ENCODE data around the gene CASQ2.

The CASQ2 gene

DNA sequence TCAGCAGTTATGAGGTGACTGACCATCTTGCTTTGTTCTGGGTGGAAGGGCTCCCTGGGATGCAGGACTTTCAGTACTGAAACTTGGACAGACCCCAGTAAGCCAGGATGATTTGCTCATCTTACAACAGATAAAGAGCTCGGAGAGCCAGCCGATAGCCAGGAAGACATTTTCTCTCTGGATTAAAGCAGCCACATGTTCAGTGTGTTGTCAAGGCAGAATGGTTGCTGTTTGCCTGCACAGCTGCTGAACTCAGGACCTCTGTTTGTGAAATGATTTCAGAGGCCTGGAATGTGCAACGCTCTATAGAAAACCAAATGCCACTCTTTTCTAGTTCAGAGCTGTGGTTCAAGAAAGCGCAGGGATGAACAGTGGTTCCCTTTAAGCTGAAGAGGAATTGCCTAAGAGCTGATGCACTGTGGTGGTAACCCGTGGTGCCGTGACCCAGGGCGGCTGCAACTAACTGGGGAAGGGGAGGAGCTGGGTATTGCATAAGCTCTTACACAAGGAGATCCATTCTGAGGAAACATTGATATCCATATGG is 40.7 kb downstream of the CASQ2 start:
- peak overlapping the region; percentile 5 for H3K27ac ChIP-seq (replicated peaks; ENCODE audit: low read length)
- H2AK5ac ChIP-seq (ENCODE audit: low read depth, low read length): no peak overlapping the region
- H3K4me3 ChIP-seq (ENCODE audit: low read length in 2 of 2): no peak overlapping the region

DNA sequence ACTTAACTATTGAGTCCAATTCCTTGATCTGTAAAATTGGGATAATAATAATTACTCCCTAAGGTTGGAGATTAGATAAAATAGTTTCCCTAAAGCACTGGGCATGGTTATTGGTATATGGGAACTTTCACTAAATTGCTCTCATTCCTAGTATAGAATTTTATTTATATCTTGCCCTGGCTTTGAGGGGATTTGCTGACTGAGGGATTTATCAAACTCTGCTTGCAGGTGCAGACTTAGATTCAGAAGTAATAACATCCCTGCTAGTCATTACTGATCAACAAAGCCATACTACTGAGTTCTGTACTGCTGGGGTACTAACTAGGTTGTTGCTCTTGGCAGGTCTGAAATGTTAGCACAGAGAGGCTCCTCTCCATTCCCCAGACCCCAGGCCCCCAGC is 41.9 kb downstream of the CASQ2 start:
- Histone ChIP-seq H2AK5ac (ENCODE audit: low read depth, low read length) (no peak overlapping the region), H3K36me3 (replicated peaks in 1 of 2; ENCODE audit: control insufficient read depth in 2 of 2, insufficient read depth in 2 of 2, low read length in 2 of 2) (no peaks in the 10 kb centered on the region), H2BK12ac (ENCODE audit: low read length) (no peak overlapping the region), H4K91ac (ENCODE audit: low read depth, low read length, poor library complexity) (no peak overlapping the region), H3K4ac (ENCODE audit: low read length) (no peak overlapping the region), H3K4me1 (ENCODE audit: control insufficient read depth in 2 of 2, insufficient read depth in 1 of 2, low read depth in 1 of 2, low read length in 2 of 2) (peaks cover 7 to 11% of the 10 kb centered on the region in 2 donors), H3K9ac (ENCODE audit: low read depth, low read length, poor library complexity) (no peak overlapping the region), H3K9me3 (replicated peaks in 1 of 2; ENCODE audit: control insufficient read depth in 2 of 2, insufficient read depth in 1 of 2, low read depth in 1 of 2, low read length in 2 of 2) (no peaks in the 10 kb centered on the region), H3K4me2 (ENCODE audit: insufficient read depth, low read length, poor library complexity, severe bottlenecking) (no peak overlapping the region), H3K79me1 (ENCODE audit: low read depth, low read length) (no peaks in the 10 kb centered on the region), H2BK5ac (ENCODE audit: low read length) (no peak overlapping the region), H2BK15ac (ENCODE audit: low read length) (no peak overlapping the region), H3K4me3 (ENCODE audit: low read length in 2 of 2) (no peak overlapping the region), H3K14ac (ENCODE audit: low read length) (no peak overlapping the region), H3K23ac (ENCODE audit: low read depth, low read length, poor library complexity) (no peak overlapping the region), H3K18ac (ENCODE audit: low read length) (no peak overlapping the region), H2BK120ac (ENCODE audit: low read depth, low read length) (no peak overlapping the region), H3K27ac (replicated peaks; ENCODE audit: low read length) (no peak overlapping the region), H3K27me3 (ENCODE audit: control insufficient read depth in 3 of 3, insufficient read depth in 3 of 3, low read depth in 1 of 3, low read length in 3 of 3) (no peaks in the 10 kb centered on the region), H4K8ac (ENCODE audit: low read depth, low read length) (no peak overlapping the region), H2AFZ (ENCODE audit: low read length) (no peak overlapping the region)
- DNase-seq (ENCODE audit: low spot score): no peak

More for the DNA sequence above, 40.7 kb downstream of the CASQ2 start:
- no peak overlapping the region for H3K4me2 ChIP-seq (ENCODE audit: insufficient read depth, low read length, poor library complexity, severe bottlenecking)
- H3K79me1 ChIP-seq (ENCODE audit: low read depth, low read length): no peaks in the 10 kb centered on the region
- no peaks in the 10 kb centered on the region for H3K27me3 ChIP-seq (ENCODE audit: control insufficient read depth in 3 of 3, insufficient read depth in 3 of 3, low read depth in 1 of 3, low read length in 3 of 3)
- H2BK15ac ChIP-seq (ENCODE audit: low read length): no peak overlapping the region
- no peak overlapping the region for H4K8ac ChIP-seq (ENCODE audit: low read depth, low read length)
- H4K91ac ChIP-seq (ENCODE audit: low read depth, low read length, poor library complexity): no peak overlapping the region
- H3K9ac ChIP-seq (ENCODE audit: low read depth, low read length, poor library complexity): no peak overlapping the region
- H3K4me1 ChIP-seq (ENCODE audit: control insufficient read depth in 2 of 2, insufficient read depth in 1 of 2, low read depth in 1 of 2, low read length in 2 of 2): peaks cover 7 to 11% of the 10 kb centered on the region in 2 donors
- no peak overlapping the region for H3K14ac ChIP-seq (ENCODE audit: low read length)
- no peak overlapping the region for H3K18ac ChIP-seq (ENCODE audit: low read length)
- DNase-seq (ENCODE audit: low spot score): no peak
- H3K9me3 ChIP-seq (replicated peaks in 1 of 2; ENCODE audit: control insufficient read depth in 2 of 2, insufficient read depth in 1 of 2, low read depth in 1 of 2, low read length in 2 of 2): no peaks in the 10 kb centered on the region
- H2BK120ac ChIP-seq (ENCODE audit: low read depth, low read length): no peak overlapping the region
- H3K4ac ChIP-seq (ENCODE audit: low read length): no peak overlapping the region
- H2AFZ ChIP-seq (ENCODE audit: low read length): peak overlapping the region; percentile 59
- H3K23ac ChIP-seq (ENCODE audit: low read depth, low read length, poor library complexity): no peak overlapping the region
- no peaks in the 10 kb centered on the region for H3K36me3 ChIP-seq (replicated peaks in 1 of 2; ENCODE audit: control insufficient read depth in 2 of 2, insufficient read depth in 2 of 2, low read length in 2 of 2)
- no CpG with 5 or more reads among the region's 7 CpGs for WGBS, 2 donors (ENCODE audit: extremely low coverage in 2 of 2, insufficient read length in 2 of 2, insufficient replicate concordance in 1 of 2)
- no peak overlapping the region for H2BK12ac ChIP-seq (ENCODE audit: low read length)
- no peak overlapping the region for H2BK5ac ChIP-seq (ENCODE audit: low read length)

DNA sequence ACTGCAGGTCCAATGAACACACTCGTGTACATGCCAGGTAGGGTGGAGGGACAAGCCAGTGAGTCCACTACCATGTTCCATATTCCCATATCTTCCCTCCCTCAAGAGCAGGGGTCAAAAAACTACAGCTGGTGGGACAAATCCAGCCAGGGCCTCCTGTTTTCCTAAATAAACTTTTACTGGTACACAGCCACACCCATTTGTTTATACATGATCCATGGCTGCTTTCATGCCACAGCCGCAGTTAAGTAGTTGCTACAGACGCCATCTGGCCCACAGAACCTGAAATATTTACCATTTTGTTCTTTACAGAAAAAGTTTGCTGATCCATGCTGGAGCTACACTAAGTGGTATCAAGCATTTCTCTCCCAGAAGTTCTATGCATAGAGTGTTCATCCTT is 42.4 kb downstream of the CASQ2 start:
- Histone ChIP-seq H3K27ac (replicated peaks; ENCODE audit: low read length) (no peak overlapping the region), H3K9ac (ENCODE audit: low read depth, low read length, poor library complexity) (no peak overlapping the region), H2BK12ac (ENCODE audit: low read length) (no peak overlapping the region)

DNA sequence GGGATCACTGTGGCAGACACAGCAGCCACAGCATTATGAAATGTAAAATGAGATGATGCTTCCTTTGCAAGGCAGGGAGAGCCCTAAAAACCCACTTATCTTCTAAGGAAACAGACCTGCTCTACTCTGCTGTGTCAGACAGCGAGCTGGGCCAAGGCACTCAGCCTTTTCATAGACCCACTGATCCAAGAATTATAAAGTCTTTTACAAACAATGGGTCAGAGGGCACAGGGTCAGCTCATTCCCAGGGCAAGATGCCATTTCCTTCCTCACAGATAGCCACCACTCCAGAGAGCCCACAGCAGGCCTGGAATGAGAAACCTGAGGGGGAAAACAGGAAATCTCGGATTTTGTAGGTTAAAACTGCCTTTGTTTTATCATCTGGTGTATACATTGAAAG is 42.9 kb downstream of the CASQ2 start:
- H3K4me2 ChIP-seq (ENCODE audit: insufficient read depth, low read length, poor library complexity, severe bottlenecking): no peak overlapping the region
- no peak overlapping the region for H3K23ac ChIP-seq (ENCODE audit: low read depth, low read length, poor library complexity)
- no peak overlapping the region for H3K27ac ChIP-seq (replicated peaks; ENCODE audit: low read length)
- no peak overlapping the region for H3K14ac ChIP-seq (ENCODE audit: low read length)
- DNase-seq (ENCODE audit: low spot score): no peak
- H3K79me1 ChIP-seq (ENCODE audit: low read depth, low read length): no peaks in the 10 kb centered on the region
- no peak overlapping the region for H3K4ac ChIP-seq (ENCODE audit: low read length)
- H2BK15ac ChIP-seq (ENCODE audit: low read length): no peak overlapping the region
- H3K9me3 ChIP-seq (replicated peaks in 1 of 2; ENCODE audit: control insufficient read depth in 2 of 2, insufficient read depth in 1 of 2, low read depth in 1 of 2, low read length in 2 of 2): no peaks in the 10 kb centered on the region
- no peak overlapping the region for H3K18ac ChIP-seq (ENCODE audit: low read length)
- H2BK5ac ChIP-seq (ENCODE audit: low read length): no peak overlapping the region
- H3K27me3 ChIP-seq (ENCODE audit: control insufficient read depth in 3 of 3, insufficient read depth in 3 of 3, low read depth in 1 of 3, low read length in 3 of 3): no peaks in the 10 kb centered on the region
- no peak overlapping the region for H2AK5ac ChIP-seq (ENCODE audit: low read depth, low read length)
- no CpG with 5 or more reads among the region's 2 CpGs for WGBS, 2 donors (ENCODE audit: extremely low coverage in 2 of 2, insufficient read length in 2 of 2, insufficient replicate concordance in 1 of 2)
- H3K9ac ChIP-seq (ENCODE audit: low read depth, low read length, poor library complexity): no peak overlapping the region
- no peak overlapping the region for H4K8ac ChIP-seq (ENCODE audit: low read depth, low read length)
- H2AFZ ChIP-seq (ENCODE audit: low read length): no peak overlapping the region
- no peak overlapping the region for H2BK12ac ChIP-seq (ENCODE audit: low read length)
- H3K36me3 ChIP-seq (replicated peaks in 1 of 2; ENCODE audit: control insufficient read depth in 2 of 2, insufficient read depth in 2 of 2, low read length in 2 of 2): no peaks in the 10 kb centered on the region
- H3K4me1 ChIP-seq (ENCODE audit: control insufficient read depth in 2 of 2, insufficient read depth in 1 of 2, low read depth in 1 of 2, low read length in 2 of 2): peaks cover 7 to 11% of the 10 kb centered on the region in 2 donors
- no peak overlapping the region for H3K4me3 ChIP-seq (ENCODE audit: low read length in 2 of 2)
- H4K91ac ChIP-seq (ENCODE audit: low read depth, low read length, poor library complexity): no peak overlapping the region
- H2BK120ac ChIP-seq (ENCODE audit: low read depth, low read length): no peak overlapping the region

More for the DNA sequence above, 42.4 kb downstream of the CASQ2 start:
- H3K27me3 ChIP-seq (ENCODE audit: control insufficient read depth in 3 of 3, insufficient read depth in 3 of 3, low read depth in 1 of 3, low read length in 3 of 3): no peaks in the 10 kb centered on the region
- no peak overlapping the region for H3K18ac ChIP-seq (ENCODE audit: low read length)
- no peak overlapping the region for H2BK15ac ChIP-seq (ENCODE audit: low read length)
- DNase-seq (ENCODE audit: low spot score): no peak
- WGBS, 2 donors (ENCODE audit: extremely low coverage in 2 of 2, insufficient read length in 2 of 2, insufficient replicate concordance in 1 of 2): no CpG with 5 or more reads among the region's 3 CpGs
- H2BK120ac ChIP-seq (ENCODE audit: low read depth, low read length): no peak overlapping the region
- H3K79me1 ChIP-seq (ENCODE audit: low read depth, low read length): no peaks in the 10 kb centered on the region
- H4K8ac ChIP-seq (ENCODE audit: low read depth, low read length): no peak overlapping the region
- no peak overlapping the region for H2AFZ ChIP-seq (ENCODE audit: low read length)
- no peak overlapping the region for H2AK5ac ChIP-seq (ENCODE audit: low read depth, low read length)
- H4K91ac ChIP-seq (ENCODE audit: low read depth, low read length, poor library complexity): no peak overlapping the region
- no peak overlapping the region for H3K4me3 ChIP-seq (ENCODE audit: low read length in 2 of 2)
- peaks cover 7 to 11% of the 10 kb centered on the region in 2 donors for H3K4me1 ChIP-seq (ENCODE audit: control insufficient read depth in 2 of 2, insufficient read depth in 1 of 2, low read depth in 1 of 2, low read length in 2 of 2)
- no peaks in the 10 kb centered on the region for H3K36me3 ChIP-seq (replicated peaks in 1 of 2; ENCODE audit: control insufficient read depth in 2 of 2, insufficient read depth in 2 of 2, low read length in 2 of 2)
- no peaks in the 10 kb centered on the region for H3K9me3 ChIP-seq (replicated peaks in 1 of 2; ENCODE audit: control insufficient read depth in 2 of 2, insufficient read depth in 1 of 2, low read depth in 1 of 2, low read length in 2 of 2)
- no peak overlapping the region for H3K4ac ChIP-seq (ENCODE audit: low read length)
- H3K23ac ChIP-seq (ENCODE audit: low read depth, low read length, poor library complexity): no peak overlapping the region
- H3K14ac ChIP-seq (ENCODE audit: low read length): no peak overlapping the region
- no peak overlapping the region for H2BK5ac ChIP-seq (ENCODE audit: low read length)
- no peak overlapping the region for H3K4me2 ChIP-seq (ENCODE audit: insufficient read depth, low read length, poor library complexity, severe bottlenecking)

All from neuronal stem cell (in vitro differentiated cells).